Spleen (tissue), 11 donors: ENCODE data around the gene DSCAML1. TPM values are rescaled to one million over a fixed set of nuclear protein-coding genes. Genes with fewer than 3 reads are reported as not detected.

Experiments used
- DNase-seq: peaks from one replicate; pipeline ENCODE4 v3.0.0-alpha.2; 2020
- H3K27ac ChIP-seq, 8 donors: fragments of 200-600 bp; sonication (generic) in 7 of 8; 1 replicate in 4 of 8; 2 replicates in 4 of 8; pipeline versions ENCODE4 v1.5.0 to v1.8.0; 2016 to 2021; ENCODE audit warnings: inconsistent platforms in 4 of 8, mild to moderate bottlenecking in 4 of 8, moderate library complexity in 1 of 8
- H3K27me3 ChIP-seq, 7 donors: fragments of 200-600 bp; sonication (generic) in 6 of 7; replicated peaks in 1 of 7; 1 replicate in 4 of 7; 2 replicates in 3 of 7; pipeline versions ENCODE4 v1.5.0 to v1.8.0; 2016 to 2021; ENCODE audit warnings: inconsistent platforms in 3 of 7, mild to moderate bottlenecking in 1 of 7
- H3K36me3 ChIP-seq, 6 donors: fragments of 200-600 bp; sonication (generic) in 5 of 6; 1 replicate in 4 of 6; 2 replicates in 2 of 6; pipeline versions ENCODE4 v1.5.0 to v1.8.0; 2016 to 2021; ENCODE audit warnings: inconsistent platforms in 2 of 6
- H3K4me1 ChIP-seq, 6 donors: fragments of 200-600 bp; sonication (generic) in 5 of 6; 1 replicate in 3 of 6; 2 replicates in 3 of 6; pipeline versions ENCODE4 v1.5.0 to v1.8.0; 2016 to 2021; ENCODE audit warnings: inconsistent platforms in 3 of 6
- H3K4me3 ChIP-seq, 8 donors: fragments of 200-600 bp; sonication (generic) in 7 of 8; 1 replicate in 4 of 8; 2 replicates in 4 of 8; pipeline versions ENCODE4 v1.5.0 to v1.8.0; 2016 to 2021; ENCODE audit warnings: inconsistent platforms in 4 of 8, mild to moderate bottlenecking in 4 of 8, moderate library complexity in 2 of 8
- H3K9me3 ChIP-seq, 8 donors: fragments of 200-600 bp; sonication (generic) in 7 of 8; 1 replicate in 4 of 8; 2 replicates in 4 of 8; pipeline versions ENCODE4 v1.5.0 to v1.8.0; 2016 to 2021; ENCODE audit warnings: inconsistent platforms in 4 of 8
- CTCF ChIP-seq, 11 experiments: fragments of 200-600 bp in 7 of 11; fragments of 450-650 bp in 4 of 11; sonication (generic) in 4 of 11; IDR thresholded peaks in 8 of 11; conservative IDR thresholded peaks in 3 of 11; 1 replicate in 7 of 11; 2 replicates in 4 of 11; pipeline versions ENCODE4 v1.4.0 to v1.8.0; 2016 to 2021; ENCODE audit warnings: antibody characterized with exemption in 11 of 11, inconsistent platforms in 4 of 11, mild to moderate bottlenecking in 1 of 11
- POLR2A ChIP-seq, 3 donors: fragments of 450-650 bp; IDR thresholded peaks; one replicate each; pipeline ENCODE4 v1.5.1; 2017; ENCODE audit warnings: antibody characterized with exemption in 3 of 3, mild to moderate bottlenecking in 1 of 3
- POLR2AphosphoS5 ChIP-seq, 3 donors: sonication (generic); formaldehyde crosslinking; IDR thresholded peaks; one replicate each; pipeline ENCODE4 v1.5.1; 2017; ENCODE audit warnings: antibody characterized with exemption in 3 of 3
- WGBS, 5 donors: extraction: QIAGEN DNeasy Blood & Tissue Kit in 3 of 5; methylation state at CpG; one replicate each; pipeline versions ENCODE4 v1.1.5 to v1.1.7; 2013 to 2018; 5-methylcytosine and 5-hydroxymethylcytosine counted together
- intact Hi-C: fragments of 100-400 bp; cut with DNase I; formaldehyde crosslinking; loops from one replicate; pipeline ENCODE4 v1.15.0; 2023; ENCODE audit warnings: low total_unique reads
- polyA plus RNA-seq, 3 donors: library from polyadenylated mRNA; stranded (reverse); fragments of 200-250 nt; gene quantifications; one replicate each; pipeline ENCODE4 v1.2.1, GENCODE V29; 2013
- total RNA-seq, 7 donors: library from RNA; depleted of rRNA in 3 of 7; stranded (reverse); fragments of >200 nt in 3 of 7; fragmentation: NEBNext Ultra II Directional in 4 of 7; extraction: Animal tissue kit (Norgen Biotek cat#: 25700) in 4 of 7; gene quantifications; one replicate each; pipeline versions ENCODE4 v1.1.0 to v1.2.1, GENCODE V29; 2016 to 2021
- donor health status: healthy with polysubstance abuse.
- donor health status: DM: no; HTN: no; CAD: no; lungs with moderate emphysema.
- donor health status: DM: no; HTN: no; CAD: no.
- donor health status: Bipolar disorder and iron deficiency.
- donor health status: healthy.
- donor health status: DM: no; HTN: no; CAD: no.
- donor health status: DM: yes; HTN: yes; CAD: no.

The DSCAML1 gene
- total and polyA plus RNA-seq, 10 donors = 0.07 to 10.7 (median 2.3) TPM

GRCh38 chr11:117475716-117476530 is 321.1 kb downstream of the DSCAML1 start:
- intact Hi-C loops = no loop called here
- no peak for DNase-seq
- Histone ChIP-seq H3K4me1 (no peaks in the 10 kb centered on the region), H3K27me3 (peaks cover 0 to 4% (median 0%) of the 10 kb centered on the region in 7 donors), H3K36me3 (no peaks in the 10 kb centered on the region), H3K4me3 (no peak overlapping the region), H3K9me3 (no peaks in the 10 kb centered on the region), H3K27ac (no peak overlapping the region)
- WGBS, 5 donors = 73 to 84% (median 80%) methylated on average over 11 of the region's 11 CpGs
- TF ChIP-seq CTCF (IDR thresholded peaks at IDR 0.05 in 8 of 11, conservative IDR thresholded peaks at IDR 0.05 in 3 of 11) = no peak
- no peak for TF ChIP-seq POLR2AphosphoS5 (IDR thresholded peaks at IDR 0.05)
- no peak for TF ChIP-seq POLR2A (IDR thresholded peaks at IDR 0.05)

- intact Hi-C loops = no loop called here
- Histone ChIP-seq H3K27me3 (no peaks in the 10 kb centered on the region), H3K4me1 (no peaks in the 10 kb centered on the region), H3K4me3 (no peak overlapping the region), H3K36me3 (no peaks in the 10 kb centered on the region), H3K9me3 (no peaks in the 10 kb centered on the region), H3K27ac (no peak overlapping the region)
- no peak for DNase-seq
- 80 to 88% (median 84%) methylated on average over 8 of the region's 8 CpGs for WGBS, 5 donors
- TF ChIP-seq POLR2A (IDR thresholded peaks at IDR 0.05) (no peak), CTCF (IDR thresholded peaks at IDR 0.05 in 8 of 11, conservative IDR thresholded peaks at IDR 0.05 in 3 of 11) (no peak), POLR2AphosphoS5 (IDR thresholded peaks at IDR 0.05) (no peak)
Observed at GRCh38 chr11:117473481-117474091, 323.4 kb downstream of the DSCAML1 start.

- 80 to 94% (median 91%) methylated on average over 3 to 7 of the region's 7 CpGs for WGBS, 5 donors
- intact Hi-C loops = no loop called here
- no peak overlapping the region for H3K4me3 ChIP-seq
- no peaks in the 10 kb centered on the region for H3K27me3 ChIP-seq
- no peak for TF ChIP-seq CTCF (IDR thresholded peaks at IDR 0.05 in 8 of 11, conservative IDR thresholded peaks at IDR 0.05 in 3 of 11)
- no peak for TF ChIP-seq POLR2A (IDR thresholded peaks at IDR 0.05)
- TF ChIP-seq POLR2AphosphoS5 (IDR thresholded peaks at IDR 0.05) = no peak
- H3K36me3 ChIP-seq = no peaks in the 10 kb centered on the region
- H3K9me3 ChIP-seq = no peaks in the 10 kb centered on the region
- no peak for DNase-seq
- no peaks in the 10 kb centered on the region for H3K4me1 ChIP-seq
- H3K27ac ChIP-seq = no peak overlapping the region
Observed at GRCh38 chr11:117471776-117472175, 325.2 kb downstream of the DSCAML1 start.

- intact Hi-C loops = no loop called here
- TF ChIP-seq POLR2A (IDR thresholded peaks at IDR 0.05) (no peak), POLR2AphosphoS5 (IDR thresholded peaks at IDR 0.05) (no peak), CTCF (IDR thresholded peaks at IDR 0.05 in 8 of 11, conservative IDR thresholded peaks at IDR 0.05 in 3 of 11) (no peak)
Observed at GRCh38 chr11:117470576-117470975, 326.4 kb downstream of the DSCAML1 start.

More at GRCh38 chr11:117470576-117470975, 326.4 kb downstream of the DSCAML1 start:
- Histone ChIP-seq H3K27ac (no peak overlapping the region), H3K4me3 (no peak overlapping the region), H3K4me1 (no peaks in the 10 kb centered on the region), H3K36me3 (no peaks in the 10 kb centered on the region), H3K9me3 (no peaks in the 10 kb centered on the region), H3K27me3 (no peaks in the 10 kb centered on the region)
- no peak for DNase-seq
- WGBS, 5 donors = 85 to 96% (median 94%) methylated on average over 2 of the region's 2 CpGs
